ENCODE measurements around the gene BAG5.
"Not testable (repeated sequence)": the region's sequence is repeated elsewhere in the genome, so short reads cannot be mapped to it uniquely, and the experiment has no call there.

The BAG5 gene

GRCh38 chr14:103530831-103531230 lies 31.6 kb downstream of the BAG5 start:
- no peak for DNase-seq
- TF ChIP-seq POLR2A (IDR thresholded peaks at IDR 0.05; ENCODE audit: low read length), result no peak
- TF ChIP-seq GATA1 (IDR thresholded peaks at IDR 0.05; ENCODE audit: low read depth, low read length), result no peak

- no peak for TF ChIP-seq GATA1 (IDR thresholded peaks at IDR 0.05; ENCODE audit: low read depth, low read length)
- no peak for TF ChIP-seq POLR2A (IDR thresholded peaks at IDR 0.05; ENCODE audit: low read length)
- DNase-seq, result peak; percentile 56 to 61
These were observed 32.1 kb downstream of the BAG5 start for GRCh38 chr14:103530390-103530789.

- DNase-seq, result peak; percentile 39 to 47
- TF ChIP-seq GATA1 (IDR thresholded peaks at IDR 0.05; ENCODE audit: low read depth, low read length) (no peak), POLR2A (IDR thresholded peaks at IDR 0.05; ENCODE audit: low read length) (peak; percentile 43)
These were observed 32.8 kb downstream of the BAG5 start for GRCh38 chr14:103529383-103530365.

- TF ChIP-seq GATA1 (IDR thresholded peaks at IDR 0.05; ENCODE audit: low read depth, low read length) (no peak), POLR2A (IDR thresholded peaks at IDR 0.05; ENCODE audit: low read length) (no peak)
- peak; percentile 89 to 94 for DNase-seq
These were observed 33.7 kb downstream of the BAG5 start, which contains the start of gene TRMT61A for GRCh38 chr14:103528587-103529382. TSS of gene TRMT61A (plus strand) at chr14:103529196. CDS start at chr14:103529979, 783 bp downstream.

- no peak for DNase-seq
- TF ChIP-seq POLR2A (IDR thresholded peaks at IDR 0.05; ENCODE audit: low read length) (no peak), GATA1 (IDR thresholded peaks at IDR 0.05; ENCODE audit: low read depth, low read length) (no peak)
These were observed 34.3 kb downstream of the BAG5 start for GRCh38 chr14:103528146-103528586.

GRCh38 chr14:103527408-103528145 lies 34.9 kb downstream of the BAG5 start:
- no peak for TF ChIP-seq GATA1 (IDR thresholded peaks at IDR 0.05; ENCODE audit: low read depth, low read length)
- TF ChIP-seq POLR2A (IDR thresholded peaks at IDR 0.05; ENCODE audit: low read length), result no peak

GRCh38 chr14:103526914-103527248 lies 35.6 kb downstream of the BAG5 start:
- DNase-seq, result no peak
- TF ChIP-seq GATA1 (IDR thresholded peaks at IDR 0.05; ENCODE audit: low read depth, low read length) (no peak), POLR2A (IDR thresholded peaks at IDR 0.05; ENCODE audit: low read length) (no peak)

More at GRCh38 chr14:103527408-103528145, 34.9 kb downstream of the BAG5 start:
- DNase-seq, result no peak

- no peak for DNase-seq
- TF ChIP-seq POLR2A (IDR thresholded peaks at IDR 0.05; ENCODE audit: low read length) (no peak), GATA1 (IDR thresholded peaks at IDR 0.05; ENCODE audit: low read depth, low read length) (no peak)
These were observed 36.1 kb downstream of the BAG5 start for GRCh38 chr14:103526247-103526913.

GRCh38 chr14:103525430-103526246 lies 36.8 kb downstream of the BAG5 start:
- DNase-seq, result not testable (repeated sequence)

GRCh38 chr14:103524002-103524935 lies 38.2 kb downstream of the BAG5 start:
- TF ChIP-seq POLR2A (IDR thresholded peaks at IDR 0.05; ENCODE audit: low read length), result no peak
- TF ChIP-seq GATA1 (IDR thresholded peaks at IDR 0.05; ENCODE audit: low read depth, low read length), result no peak

GRCh38 chr14:103523575-103523954 lies 38.9 kb downstream of the BAG5 start:
- TF ChIP-seq GATA1 (IDR thresholded peaks at IDR 0.05; ENCODE audit: low read depth, low read length) (no peak), POLR2A (IDR thresholded peaks at IDR 0.05; ENCODE audit: low read length) (no peak)
- DNase-seq, result no peak

More at GRCh38 chr14:103524002-103524935, 38.2 kb downstream of the BAG5 start:
- DNase-seq, result no peak

Data from erythroblast (primary cell).